CD4-positive, alpha-beta T cell treated with Interleukin-15 for 4 hours (primary cell): Measurements from ENCODE around the gene OR6K2.

Source experiments
- DNase-seq: peaks from one replicate; pipeline ENCODE4 v3.0.0-alpha.2; 2020; ENCODE audit warnings: low spot score

OR6K2 gene

GRCh38 chr1:158685085-158685484, 15.4 kb downstream of the OR6K2 start:
- DNase-seq: no peak

GRCh38 chr1:158681606-158682005, 18.8 kb downstream of the OR6K2 start:
- no peak for DNase-seq

GRCh38 chr1:158679289-158679688, 21.2 kb downstream of the OR6K2 start:
- no peak for DNase-seq

- DNase-seq: no peak
Observed at GRCh38 chr1:158675563-158676323, 24.7 kb downstream of the OR6K2 start.

- no peak for DNase-seq
Observed at GRCh38 chr1:158674302-158674701, 26.1 kb downstream of the OR6K2 start.

- DNase-seq: no peak
Observed at GRCh38 chr1:158666037-158666436, 34.4 kb downstream of the OR6K2 start.

GRCh38 chr1:158654571-158654970, 45.9 kb downstream of the OR6K2 start:
- no peak for DNase-seq

GRCh38 chr1:158654086-158654485, 46.4 kb downstream of the OR6K2 start:
- no peak for DNase-seq

- DNase-seq: no peak
Observed at GRCh38 chr1:158652721-158653334, 47.6 kb downstream of the OR6K2 start.
